D341Med (cell line): ENCODE data around the gene ASB5.
A peak's percentile ranks its signal among the peaks of the same experiment; 100 is the strongest.
"Not testable (repeated sequence)": the region's sequence is repeated elsewhere in the genome, so short reads cannot be mapped to it uniquely, and the experiment has no call there.

ENCODE experiments used
- DNase-seq: peaks from one replicate; pipeline ENCODE4 v3.0.0; 2012; ENCODE audit warnings: low spot score

The ASB5 gene

GRCh38 chr4:176222149-176222548 is 46.9 kb downstream of the ASB5 start:
- DNase-seq, result no peak

GRCh38 chr4:176217510-176217909 is 51.5 kb downstream of the ASB5 start:
- DNase-seq, result no peak

- not testable (repeated sequence) for DNase-seq
Observed at GRCh38 chr4:176212351-176212750, 56.7 kb downstream of the ASB5 start.

GRCh38 chr4:176210579-176211296 is 58.3 kb downstream of the ASB5 start:
- no peak for DNase-seq

- no peak for DNase-seq
Observed at GRCh38 chr4:176210101-176210500, 58.9 kb downstream of the ASB5 start.

- no peak for DNase-seq
Observed at GRCh38 chr4:176209535-176209934, 59.5 kb downstream of the ASB5 start.

DNA sequence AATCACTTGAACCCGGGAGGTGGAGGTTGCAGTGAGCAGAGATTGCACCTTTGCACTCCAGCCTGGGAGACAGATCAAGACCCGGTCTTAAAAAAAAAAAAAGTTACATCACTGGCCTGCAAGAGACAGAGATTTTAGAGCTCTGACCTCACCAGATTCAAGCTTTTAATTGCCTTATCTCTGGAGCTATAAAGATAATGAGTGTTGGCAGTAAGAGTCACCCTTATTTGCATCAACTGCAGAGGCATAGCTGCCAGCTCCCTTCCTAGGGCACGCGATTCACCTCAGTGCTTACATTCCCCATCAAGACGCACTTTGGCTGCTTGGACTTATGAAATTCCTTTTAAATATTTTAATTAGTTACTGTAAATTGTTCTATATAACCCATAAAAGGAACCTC is 61.2 kb downstream of the ASB5 start:
- DNase-seq, result no peak

DNA sequence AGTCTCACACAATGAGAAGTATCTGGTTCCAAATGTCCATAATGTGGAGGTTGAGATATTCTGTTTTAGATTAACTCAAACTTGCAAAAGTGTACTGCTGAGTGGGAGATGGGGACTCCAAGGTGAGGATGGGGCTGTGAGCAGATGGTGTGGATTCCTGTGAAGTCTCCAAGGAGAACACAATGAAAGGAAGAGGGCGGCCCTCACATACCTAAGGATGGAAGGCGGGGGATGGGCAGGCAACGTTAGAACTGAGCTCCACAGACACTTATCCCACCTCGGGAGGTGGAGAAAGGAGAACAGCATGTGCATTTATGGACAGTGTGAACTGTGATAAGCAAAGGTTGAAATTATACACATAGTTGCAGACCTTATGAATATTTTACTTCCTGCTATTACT is 63.7 kb downstream of the ASB5 start:
- no peak for DNase-seq

GRCh38 chr4:176198316-176198903 is 70.6 kb downstream of the ASB5 start:
- DNase-seq, result no peak

- peak; percentile 99 for DNase-seq
Observed at GRCh38 chr4:176195184-176195978, 73.6 kb downstream of the ASB5 start, which contains the start of gene SPATA4. Gene SPATA4 (minus strand): TSS chr4:176195585. CDS start chr4:176195562, 23 bp downstream.

- no peak for DNase-seq
Observed at GRCh38 chr4:176193938-176194337, 75.1 kb downstream of the ASB5 start.

DNA sequence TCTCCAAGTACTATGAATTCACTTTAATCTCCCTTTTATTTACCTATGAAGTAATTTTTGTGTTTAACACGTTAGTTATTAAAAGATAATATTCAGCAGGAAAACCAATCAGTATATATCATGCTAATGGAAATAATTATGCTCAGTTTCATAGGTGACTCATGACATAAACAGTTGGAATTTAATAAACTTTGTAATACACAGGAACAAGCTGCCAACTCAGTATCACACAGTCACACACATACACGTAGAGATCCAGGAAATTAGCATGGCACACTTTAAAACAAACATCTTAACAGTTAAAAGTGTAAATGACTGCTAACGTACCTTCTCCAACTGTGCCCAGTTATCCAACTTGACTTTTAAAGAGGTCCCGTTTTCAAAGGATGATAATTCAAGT is 75.9 kb downstream of the ASB5 start:
- no peak for DNase-seq

GRCh38 chr4:176191974-176192373 is 77.0 kb downstream of the ASB5 start:
- no peak for DNase-seq

DNA sequence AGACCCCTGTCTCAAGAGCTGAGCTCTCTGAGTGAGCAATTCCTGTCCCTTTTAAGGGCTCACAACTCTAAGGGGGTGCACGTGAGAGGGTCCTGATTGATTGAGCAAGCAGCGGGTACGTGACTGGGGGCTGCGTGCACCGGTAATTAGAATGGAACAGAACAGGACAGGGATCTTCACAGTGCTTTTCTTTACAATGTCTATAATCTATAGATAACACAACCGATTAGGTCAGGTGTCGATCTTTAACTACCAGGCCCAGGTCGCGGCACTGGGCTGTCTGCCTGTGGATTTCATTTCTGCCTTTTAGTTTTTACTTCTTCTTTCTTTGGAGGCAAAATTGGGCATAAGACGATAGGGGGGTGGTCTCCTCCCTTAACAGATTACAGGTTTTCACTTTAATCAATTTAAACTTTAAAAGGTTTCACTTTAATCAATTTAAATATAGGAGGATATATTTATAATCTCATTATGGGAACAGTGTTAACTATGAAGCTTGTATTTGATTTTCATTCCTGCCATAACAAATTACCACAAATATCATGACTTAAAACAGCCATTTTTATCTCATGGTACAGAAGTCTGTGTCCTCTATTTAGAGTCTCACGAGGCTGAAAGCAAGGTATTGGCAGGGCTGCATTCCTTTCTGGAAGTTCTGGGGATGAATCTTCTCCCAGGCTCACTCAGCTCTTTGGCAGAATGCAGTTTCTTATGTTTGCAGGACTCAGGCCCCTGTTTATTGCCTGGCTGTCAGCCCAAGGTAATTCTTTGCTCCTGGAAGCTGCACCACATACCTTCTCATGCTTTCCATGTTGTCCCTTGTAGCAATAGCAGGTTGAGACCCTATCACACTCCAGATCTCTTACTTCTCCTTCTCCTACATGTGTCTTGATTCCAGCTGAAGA is 78.9 kb downstream of the ASB5 start:
- DNase-seq, result no peak

DNA sequence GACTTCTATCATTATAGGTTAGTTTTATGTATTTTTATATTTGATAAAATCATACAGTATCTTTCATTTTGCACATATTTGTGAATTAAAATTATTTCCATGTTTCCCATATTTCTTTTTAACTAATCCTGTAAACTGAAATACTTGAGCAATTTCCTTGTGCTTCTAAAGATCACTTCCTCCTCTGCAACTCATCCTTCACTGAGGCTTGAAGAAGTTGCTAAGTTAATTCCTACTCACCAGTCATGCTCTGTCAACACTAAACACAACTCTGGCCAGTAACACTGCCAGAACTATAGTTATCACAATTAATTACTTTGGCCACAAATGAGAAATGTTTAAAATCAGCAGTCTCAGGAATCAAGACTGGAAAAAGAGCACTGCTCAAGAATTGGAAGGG is 80.4 kb downstream of the ASB5 start:
- no peak for DNase-seq

DNA sequence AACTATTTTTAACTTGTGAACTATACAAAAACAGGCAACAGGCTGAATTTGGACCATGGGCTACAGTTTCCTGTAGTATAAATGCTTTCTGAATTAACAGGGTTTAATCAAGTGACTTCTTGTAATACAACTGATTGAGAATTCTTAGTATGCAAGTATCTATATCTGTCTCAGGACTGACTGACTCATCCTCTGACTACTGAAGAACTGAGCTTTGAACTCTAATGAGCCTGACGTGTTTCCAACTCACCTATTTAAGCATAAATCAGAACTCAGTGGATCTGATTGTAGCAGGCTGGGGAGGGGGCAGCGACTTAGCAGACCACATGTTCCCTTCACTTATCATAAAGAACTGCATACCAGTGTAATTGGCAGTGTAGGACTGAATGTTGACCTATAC is 81.4 kb downstream of the ASB5 start:
- no peak for DNase-seq

DNA sequence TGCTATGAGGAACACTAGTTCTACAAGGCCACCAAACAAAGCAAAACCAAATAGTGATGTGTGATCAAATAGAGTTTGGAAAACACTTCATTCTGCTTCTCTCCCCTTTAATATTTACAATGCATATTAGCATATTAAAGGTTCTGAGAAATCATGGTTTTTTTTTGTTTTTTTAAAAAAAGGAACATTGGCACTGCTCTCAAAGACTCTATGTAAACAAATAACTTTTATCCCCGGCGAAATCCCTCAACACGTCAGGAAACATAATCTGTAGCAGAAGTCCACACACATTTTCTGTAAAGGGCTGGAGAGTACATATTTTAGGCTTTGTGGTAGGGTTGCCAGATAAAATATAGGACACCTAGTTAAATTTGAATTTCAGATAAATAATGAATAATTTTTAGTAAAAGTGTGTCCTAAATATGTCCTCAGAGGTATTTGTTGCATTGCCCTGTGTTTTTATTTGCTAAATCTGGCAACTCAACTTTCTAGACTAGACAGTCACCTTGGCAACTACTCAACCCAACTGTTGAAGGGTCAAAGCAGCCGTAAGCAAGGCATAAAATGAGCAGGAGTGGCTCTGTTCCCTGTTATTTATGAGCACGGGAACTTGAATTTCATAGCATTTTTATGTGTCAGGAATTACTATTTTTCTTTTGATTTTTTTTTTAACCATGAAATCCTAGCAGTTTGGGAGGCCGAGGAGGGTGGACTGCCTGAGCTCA is 82.2 kb downstream of the ASB5 start:
- DNase-seq, result no peak

DNA sequence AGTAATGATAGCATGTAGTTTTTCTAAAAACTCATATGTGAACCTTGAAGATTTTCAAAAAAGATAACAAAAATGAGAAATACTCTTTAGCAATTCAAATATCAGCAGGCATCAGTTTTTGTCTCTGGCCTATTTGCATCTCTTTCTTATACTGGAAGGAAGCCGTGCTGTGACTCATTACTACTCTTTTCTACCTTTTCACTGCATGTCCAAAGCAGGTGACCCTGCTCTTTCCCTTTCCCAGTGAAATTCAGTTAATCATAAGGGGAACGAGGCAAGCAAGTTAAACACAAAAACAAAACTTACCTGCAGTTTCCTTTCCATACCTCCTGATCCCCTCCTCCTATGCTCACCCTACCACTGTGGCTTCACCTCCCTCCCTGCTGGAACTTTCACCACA is 83.0 kb downstream of the ASB5 start:
- DNase-seq, result no peak

DNA sequence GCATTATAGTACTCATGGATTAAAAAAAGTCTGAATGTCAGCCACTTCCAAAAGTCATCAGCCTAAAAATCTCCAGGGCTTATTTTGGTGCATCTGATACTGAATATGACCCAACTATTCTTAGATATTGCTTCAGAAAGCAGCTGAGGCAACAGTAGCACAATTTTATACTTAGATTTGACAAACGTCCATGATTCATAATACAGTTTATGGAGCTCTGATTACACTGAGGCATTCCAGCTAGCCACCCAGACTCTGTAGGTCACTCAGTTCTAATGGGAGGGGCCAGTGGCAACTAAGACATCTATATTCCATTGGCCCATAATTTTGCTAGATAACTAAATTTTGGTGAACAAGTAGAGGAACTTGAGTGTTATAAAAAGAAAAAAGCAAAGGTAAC is 84.0 kb downstream of the ASB5 start:
- DNase-seq, result no peak
